GM12878 (cell line): Measurements from ENCODE around the gene P2RX6. TPM values are rescaled to one million over a fixed set of nuclear protein-coding genes. Genes with fewer than 3 reads are reported as not detected.

Experiments
- ATAC-seq: fragments of 200-7000 bp; cut with Tn5 transposase; 3 replicates; pipeline ENCODE4 v1.9.1; 2020; ENCODE audit warnings: mild to moderate bottlenecking, moderate library complexity
- BruUV-seq: library from RNA; stranded (reverse); fragments of 400-500 nt; replicated peaks from 2 replicates; lab custom pipeline; 2021; lab: Mats Ljungman, UMichigan
- CTCF ChIA-PET: fragments of 300-600 bp; sonication (Branson Sonifier 250); formaldehyde crosslinking; extraction: SDS; loops from one replicate; lab custom pipeline; 2021; ENCODE audit warnings: inconsistent platforms; lab: Yijun Ruan, JAX
- POLR2A ChIA-PET: fragments of 350-600 bp; formaldehyde crosslinking; extraction: SDS; loops from one replicate; lab custom pipeline; 2021; ENCODE audit warnings: inconsistent platforms; lab: Charles Lee
- RAD21 ChIA-PET: fragments of 300-600 bp; sonication (Branson Sonifier 250); formaldehyde crosslinking; loops from one replicate; lab custom pipeline; 2023; ENCODE audit warnings: antibody characterized with exemption; ENCODE audit not compliant: unreplicated experiment; lab: Charles Lee
- SMC1A ChIA-PET: fragments of 300-600 bp; sonication (Branson Sonifier 250); formaldehyde crosslinking; loops from one replicate; lab custom pipeline; 2023; ENCODE audit not compliant: unreplicated experiment, uncharacterized antibody; lab: Charles Lee
- DNase-seq: peaks from one replicate; pipeline ENCODE4 v3.0.0-alpha.2; 2011; ENCODE audit warnings: low read depth, low spot score
- FAIRE-seq: peaks from 3 replicates; lab custom pipeline; 2011; peaks lifted over from hg19 to GRCh38; lab: Jason Lieb, UNC
- H2AFZ ChIP-seq: 2 replicates; pipeline ENCODE4 v1.6.0; 2011; ENCODE audit warnings: low read depth, low read length, control low read depth; ENCODE audit not compliant: control insufficient read depth
- H3K27ac ChIP-seq: 2 replicates; pipeline ENCODE4 v1.5.1; 2011; ENCODE audit warnings: control low read depth; ENCODE audit not compliant: control insufficient read depth, insufficient read depth
- H3K27me3 ChIP-seq, 2 experiments: replicated peaks in 1 of 2; 2 replicates each; pipeline versions ENCODE4 v1.6.0 to v1.6.1; 2011; ENCODE audit warnings: low read length in 1 of 2; ENCODE audit not compliant: control insufficient read depth in 2 of 2, insufficient read depth in 2 of 2
- H3K36me3 ChIP-seq, 2 experiments: 2 replicates each; pipeline ENCODE4 v1.5.1; 2011; ENCODE audit warnings: low read length in 1 of 2; ENCODE audit not compliant: control insufficient read depth in 2 of 2, insufficient read depth in 2 of 2
- H3K4me1 ChIP-seq: 2 replicates; pipeline ENCODE4 v1.6.1; 2011; ENCODE audit warnings: mild to moderate bottlenecking, low read length, moderate library complexity, mixed read lengths; ENCODE audit not compliant: control insufficient read depth, insufficient read depth
- H3K4me2 ChIP-seq: 2 replicates; pipeline ENCODE4 v1.6.0; 2011; ENCODE audit warnings: control low read depth; ENCODE audit not compliant: control insufficient read depth, insufficient read depth
- H3K4me3 ChIP-seq: fragments of 200-600 bp; sonication (generic); 2 replicates; pipeline ENCODE4 v1.5.1; 2016
- H3K79me2 ChIP-seq: 2 replicates; pipeline ENCODE4 v1.6.0; 2011; ENCODE audit warnings: low read length; ENCODE audit not compliant: control insufficient read depth, insufficient read depth
- H3K9ac ChIP-seq: 2 replicates; pipeline ENCODE4 v1.8.0; 2011; ENCODE audit warnings: low read length, control low read depth, mixed read lengths; ENCODE audit not compliant: control insufficient read depth, insufficient read depth
- H3K9me3 ChIP-seq: replicated peaks from 3 replicates; pipeline ENCODE4 v1.5.1; 2011; ENCODE audit warnings: mild to moderate bottlenecking, low read length; ENCODE audit not compliant: control insufficient read depth, insufficient read depth
- H4K20me1 ChIP-seq: 2 replicates; pipeline ENCODE4 v1.6.0; 2011; ENCODE audit not compliant: control insufficient read depth, insufficient read depth
- GATAD2B ChIP-seq: fragments of 450-650 bp; conservative IDR thresholded peaks from 2 replicates; pipeline ENCODE4 v1.6.1; 2017; ENCODE audit warnings: low read depth, mild to moderate bottlenecking, moderate library complexity
- MTA2 ChIP-seq: fragments of 450-650 bp; IDR thresholded peaks from 2 replicates; pipeline ENCODE4 v1.6.1; 2016; ENCODE audit warnings: low read depth, mild to moderate bottlenecking, moderate library complexity
- NFYB ChIP-seq: IDR thresholded peaks from 2 replicates; pipeline ENCODE4 v1.6.1; 2011; ENCODE audit warnings: low read depth, mild to moderate bottlenecking, low read length, improper control_type of control experiment, moderate library complexity; ENCODE audit not compliant: insufficient read depth
- PBX3 ChIP-seq: IDR thresholded peaks from 2 replicates; pipeline ENCODE4 v1.6.1; 2011; ENCODE audit warnings: mild to moderate bottlenecking, low read depth, low read length, moderate library complexity; ENCODE audit not compliant: insufficient replicate concordance
- ZNF217 ChIP-seq: fragments of 450-650 bp; IDR thresholded peaks from 2 replicates; pipeline ENCODE4 v1.6.1; 2017; ENCODE audit warnings: antibody characterized with exemption, mild to moderate bottlenecking
- ZNF384 ChIP-seq: IDR thresholded peaks from 2 replicates; pipeline ENCODE4 v1.6.1; 2012; ENCODE audit warnings: low read depth, mild to moderate bottlenecking, low read length, improper control_type of control experiment, borderline replicate concordance
- WGBS: methylation state at CpG from one replicate; pipeline ENCODE4 v1.1.6; 2016; ENCODE audit warnings: low lambda C conversion rate; ENCODE audit not compliant: insufficient replicate concordance, insufficient coverage; ENCODE audit errors: missing lambda C conversion rate; 5-methylcytosine and 5-hydroxymethylcytosine counted together
- in situ Hi-C: fragments of 300-500 bp; cut with MboI; formaldehyde crosslinking; loops from 9 replicates; pipeline ENCODE4 v1.14.3; 2018; ENCODE audit warnings: mixed read lengths
- intact Hi-C: fragments of 100-400 bp; cut with micrococcal nuclease; formaldehyde crosslinking; loops from one replicate; pipeline ENCODE4 v1.14.2; 2022; ENCODE audit not compliant: unreplicated experiment
- polyA plus RNA-seq, 11 experiments: library from polyadenylated mRNA; depleted of rRNA in 4 of 11; unstranded in 6 of 11; stranded (reverse) in 5 of 11; fragments of >200 nt; fragmentation: Nextera tagmentation in 4 of 11; fragmentation: Illumina TruSeq in 1 of 11; extraction: Ambion mirVana in 4 of 11; extraction: Trizol in 1 of 11; gene quantifications; 1 replicate in 1 of 11; 2 replicates in 10 of 11; pipeline versions ENCODE4 v1.2.1 to v1.2.3, GENCODE V29; 2011 to 2016; ENCODE audit warnings: inconsistent platforms in 2 of 11, missing spikeins in 2 of 11, low read depth in 1 of 11
- total RNA-seq, 4 experiments: library from RNA; depleted of rRNA in 3 of 4; stranded (reverse); fragments of >200 nt in 3 of 4; fragmentation: Illumina TruSeq in 1 of 4; extraction: Trizol in 1 of 4; gene quantifications; 2 replicates each; pipeline versions ENCODE4 v1.2.1 to v1.2.3, GENCODE V29; 2013 to 2021
- TF ChIP-seq, protein P1 (sequence below): fragments of 450-650 bp; IDR thresholded peaks from 2 replicates; pipeline ENCODE4 v1.6.1; 2016; ENCODE audit warnings: mild to moderate bottlenecking
- TF ChIP-seq, protein P2 (sequence below): fragments of 450-650 bp; IDR thresholded peaks from 2 replicates; pipeline ENCODE4 v1.6.1; 2016; ENCODE audit warnings: mild to moderate bottlenecking, moderate library complexity, borderline replicate concordance

The P2RX6 gene
- total and polyA plus RNA-seq, 10 of the 15 experiments (the other 5 are each of a cell fraction or from before 2014, with no cell fraction given), result 0.03 to 0.21 (median 0.07) TPM; not detected in 5

GRCh38 chr22:21013657-21014201 is 1.2 kb upstream of the P2RX6 start:
- FAIRE-seq (no peak), DNase-seq (no peak), ATAC-seq (no peak; the same call in 2 of the 3 replicates)
- Histone ChIP-seq H3K4me1 (peaks cover 7% of the 10 kb centered on the region), H3K79me2 (no peaks in the 10 kb centered on the region), H4K20me1 (no peaks in the 10 kb centered on the region), H2AFZ (no peak overlapping the region; the same call in 1 of the 2 replicates), H3K27me3 (no peaks in the 10 kb centered on the region; a peak in 2 of 4 replicates), H3K27ac (no peak overlapping the region), H3K9me3 (no peaks in the 10 kb centered on the region), H3K36me3 (no peaks in the 10 kb centered on the region), H3K4me3 (peak overlapping the region; percentile 45), H3K4me2 (peak overlapping the region; percentile 76; the same call in 1 of the 2 replicates), H3K9ac (no peak overlapping the region)
- in situ Hi-C loops, result no loop called here
- TF ChIP-seq, protein P1, sequence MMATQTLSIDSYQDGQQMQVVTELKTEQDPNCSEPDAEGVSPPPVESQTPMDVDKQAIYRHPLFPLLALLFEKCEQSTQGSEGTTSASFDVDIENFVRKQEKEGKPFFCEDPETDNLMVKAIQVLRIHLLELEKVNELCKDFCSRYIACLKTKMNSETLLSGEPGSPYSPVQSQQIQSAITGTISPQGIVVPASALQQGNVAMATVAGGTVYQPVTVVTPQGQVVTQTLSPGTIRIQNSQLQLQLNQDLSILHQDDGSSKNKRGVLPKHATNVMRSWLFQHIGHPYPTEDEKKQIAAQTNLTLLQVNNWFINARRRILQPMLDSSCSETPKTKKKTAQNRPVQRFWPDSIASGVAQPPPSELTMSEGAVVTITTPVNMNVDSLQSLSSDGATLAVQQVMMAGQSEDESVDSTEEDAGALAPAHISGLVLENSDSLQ, result no peak
- 0 out of 2 replicates have a peak, but pooled peaks have one; percentile 20 for TF ChIP-seq GATAD2B
- POLR2A ChIA-PET, result interaction anchor here (1.3 kb wide), 1 partner anchor 11 kb away, joined by 4 read pairs; no protein-coding TSS in a partner anchor
- BruUV-seq, result no TSS peak
- 29% methylated on average over 23 of the region's 24 CpGs for WGBS
- CTCF ChIA-PET, result no interaction called here
- SMC1A ChIA-PET, result no interaction called here
- intact Hi-C loops, result no loop called here
- RAD21 ChIA-PET, result no interaction called here

DNA sequence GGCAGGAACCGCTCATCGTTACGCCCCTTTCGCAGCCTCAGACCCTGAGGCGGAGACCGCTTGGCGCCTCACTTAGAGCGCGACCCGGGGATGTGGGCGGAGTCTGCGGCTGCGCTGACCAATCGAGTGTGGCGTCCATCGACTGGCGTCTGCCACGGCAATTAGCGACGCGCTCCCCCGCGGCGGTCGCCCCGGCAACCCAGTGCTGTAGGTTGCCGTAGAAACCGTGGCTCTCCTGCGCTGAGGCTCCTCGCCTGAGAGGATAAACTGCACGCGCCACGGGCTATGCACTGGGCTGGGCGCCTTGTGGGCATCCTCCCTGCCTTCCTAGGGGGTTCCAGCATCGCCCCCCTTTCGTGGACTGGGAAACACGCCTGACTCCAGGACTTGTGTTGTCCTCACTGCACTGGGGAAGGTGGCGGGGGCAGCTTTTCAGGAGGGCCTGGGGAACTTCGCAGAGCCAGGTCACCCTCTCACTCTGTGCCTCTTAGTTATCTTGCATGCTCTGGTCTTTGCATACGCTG is 701 bp upstream of the P2RX6 start:
- H3K27me3 ChIP-seq, result no peaks in the 10 kb centered on the region; a peak in 2 of 4 replicates
- POLR2A ChIA-PET, result no interaction called here
- no TSS peak for BruUV-seq
- no peak overlapping the region for H3K9ac ChIP-seq
- H3K9me3 ChIP-seq, result no peaks in the 10 kb centered on the region
- SMC1A ChIA-PET, result interaction anchor here (1.1 kb wide), 1 partner anchor 11 kb away, joined by 3 read pairs; no protein-coding TSS in a partner anchor
- peak; percentile 96 for ATAC-seq
- intact Hi-C loops (no loop called here), in situ Hi-C loops (no loop called here)
- H3K27ac ChIP-seq, result no peak overlapping the region
- H3K4me2 ChIP-seq, result peak overlapping the region; percentile 76
- H3K36me3 ChIP-seq, result no peaks in the 10 kb centered on the region
- H4K20me1 ChIP-seq, result no peaks in the 10 kb centered on the region
- H2AFZ ChIP-seq, result no peak overlapping the region; the same call in 1 of the 2 replicates
- H3K79me2 ChIP-seq, result no peaks in the 10 kb centered on the region
- FAIRE-seq, result peak; percentile 96
- H3K4me3 ChIP-seq, result peak overlapping the region; percentile 45
- RAD21 ChIA-PET, result no interaction called here
- H3K4me1 ChIP-seq, result peaks cover 7% of the 10 kb centered on the region
- DNase-seq, result peak; percentile 43
- WGBS, result under 1% methylated on average over 40 of the region's 40 CpGs
- CTCF ChIA-PET, result no interaction called here
- TF ChIP-seq, protein P2, sequence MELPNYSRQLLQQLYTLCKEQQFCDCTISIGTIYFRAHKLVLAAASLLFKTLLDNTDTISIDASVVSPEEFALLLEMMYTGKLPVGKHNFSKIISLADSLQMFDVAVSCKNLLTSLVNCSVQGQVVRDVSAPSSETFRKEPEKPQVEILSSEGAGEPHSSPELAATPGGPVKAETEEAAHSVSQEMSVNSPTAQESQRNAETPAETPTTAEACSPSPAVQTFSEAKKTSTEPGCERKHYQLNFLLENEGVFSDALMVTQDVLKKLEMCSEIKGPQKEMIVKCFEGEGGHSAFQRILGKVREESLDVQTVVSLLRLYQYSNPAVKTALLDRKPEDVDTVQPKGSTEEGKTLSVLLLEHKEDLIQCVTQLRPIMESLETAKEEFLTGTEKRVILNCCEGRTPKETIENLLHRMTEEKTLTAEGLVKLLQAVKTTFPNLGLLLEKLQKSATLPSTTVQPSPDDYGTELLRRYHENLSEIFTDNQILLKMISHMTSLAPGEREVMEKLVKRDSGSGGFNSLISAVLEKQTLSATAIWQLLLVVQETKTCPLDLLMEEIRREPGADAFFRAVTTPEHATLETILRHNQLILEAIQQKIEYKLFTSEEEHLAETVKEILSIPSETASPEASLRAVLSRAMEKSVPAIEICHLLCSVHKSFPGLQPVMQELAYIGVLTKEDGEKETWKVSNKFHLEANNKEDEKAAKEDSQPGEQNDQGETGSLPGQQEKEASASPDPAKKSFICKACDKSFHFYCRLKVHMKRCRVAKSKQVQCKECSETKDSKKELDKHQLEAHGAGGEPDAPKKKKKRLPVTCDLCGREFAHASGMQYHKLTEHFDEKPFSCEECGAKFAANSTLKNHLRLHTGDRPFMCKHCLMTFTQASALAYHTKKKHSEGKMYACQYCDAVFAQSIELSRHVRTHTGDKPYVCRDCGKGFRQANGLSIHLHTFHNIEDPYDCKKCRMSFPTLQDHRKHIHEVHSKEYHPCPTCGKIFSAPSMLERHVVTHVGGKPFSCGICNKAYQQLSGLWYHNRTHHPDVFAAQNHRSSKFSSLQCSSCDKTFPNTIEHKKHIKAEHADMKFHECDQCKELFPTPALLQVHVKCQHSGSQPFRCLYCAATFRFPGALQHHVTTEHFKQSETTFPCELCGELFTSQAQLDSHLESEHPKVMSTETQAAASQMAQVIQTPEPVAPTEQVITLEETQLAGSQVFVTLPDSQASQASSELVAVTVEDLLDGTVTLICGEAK, result 0 out of 2 replicates have a peak, but pooled peaks have one; percentile 50
- peak; percentile 51; the same call in 1 of the 2 replicates for TF ChIP-seq NFYB
- no peak for TF ChIP-seq MTA2
- TF ChIP-seq ZNF217, result no peak
- peak; percentile 79 for TF ChIP-seq PBX3
- TF ChIP-seq ZNF384, result no peak
- no peak for TF ChIP-seq GATAD2B
